ES-I3 (cell line): Measurements from ENCODE around the gene PPP1R3C.

Experiments used
- H3K36me3 ChIP-seq: 2 replicates; pipeline ENCODE4 v1.6.1; 2013; ENCODE audit warnings: mild to moderate bottlenecking, low read length, control low read depth, moderate library complexity; ENCODE audit not compliant: insufficient read depth
- H3K4me1 ChIP-seq: 2 replicates; pipeline ENCODE4 v1.6.1; 2013; ENCODE audit warnings: mild to moderate bottlenecking, control low read depth, low read length; ENCODE audit not compliant: insufficient read depth
- H3K9ac ChIP-seq: 2 replicates; pipeline ENCODE4 v1.6.1; 2013; ENCODE audit warnings: low read depth, mild to moderate bottlenecking, low read length, moderate library complexity
- H3K9me3 ChIP-seq: 2 replicates; pipeline ENCODE4 v1.6.1; 2013; ENCODE audit warnings: mild to moderate bottlenecking, low read length, moderate library complexity; ENCODE audit not compliant: control insufficient read depth, insufficient read depth

Gene PPP1R3C

DNA sequence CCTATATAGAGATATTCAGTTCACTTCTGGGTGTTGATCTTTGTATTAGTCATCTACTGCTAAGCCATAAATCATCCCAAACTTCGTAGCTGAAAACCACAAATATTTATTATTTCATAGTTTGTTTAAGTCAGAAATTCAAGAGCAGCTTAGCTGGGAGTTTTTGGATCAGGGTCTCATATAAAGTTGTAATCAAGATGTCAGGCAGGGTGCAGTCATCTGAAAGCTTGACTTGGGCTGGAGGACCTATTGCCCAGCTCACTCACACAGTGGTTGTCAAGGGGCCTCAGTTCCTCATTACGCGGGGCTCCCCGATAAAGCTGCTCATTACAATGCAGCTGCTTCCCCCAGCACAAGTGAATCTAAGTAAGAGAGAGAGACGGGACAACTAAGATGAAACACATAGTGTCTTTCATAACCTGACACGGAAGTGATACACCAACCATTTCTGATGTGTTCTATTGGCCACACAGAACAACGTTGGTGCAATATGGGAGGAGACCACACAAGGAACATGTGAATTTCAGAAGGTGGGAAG is 15.7 kb downstream of the PPP1R3C start:
- no peak overlapping the region for H3K9ac ChIP-seq
- no peaks in the 10 kb centered on the region; the same call in 1 of the 2 replicates for H3K9me3 ChIP-seq
- no peaks in the 10 kb centered on the region for H3K36me3 ChIP-seq
- H3K4me1 ChIP-seq = no peaks in the 10 kb centered on the region

- Histone ChIP-seq H3K4me1 (no peaks in the 10 kb centered on the region), H3K36me3 (no peaks in the 10 kb centered on the region), H3K9ac (no peak overlapping the region), H3K9me3 (no peaks in the 10 kb centered on the region; the same call in 1 of the 2 replicates)
Measured at GRCh38 chr10:91616137-91616536, 16.7 kb downstream of the PPP1R3C start.

GRCh38 chr10:91614225-91614624 is 18.6 kb downstream of the PPP1R3C start:
- H3K9me3 ChIP-seq = no peaks in the 10 kb centered on the region; the same call in 1 of the 2 replicates
- no peaks in the 10 kb centered on the region for H3K36me3 ChIP-seq
- H3K9ac ChIP-seq = no peak overlapping the region
- no peaks in the 10 kb centered on the region for H3K4me1 ChIP-seq

GRCh38 chr10:91613411-91614187 is 19.3 kb downstream of the PPP1R3C start:
- Histone ChIP-seq H3K36me3 (no peaks in the 10 kb centered on the region), H3K4me1 (no peaks in the 10 kb centered on the region), H3K9me3 (no peaks in the 10 kb centered on the region; the same call in 1 of the 2 replicates), H3K9ac (no peak overlapping the region)

GRCh38 chr10:91610919-91611318 is 22.0 kb downstream of the PPP1R3C start:
- no peak overlapping the region for H3K9ac ChIP-seq
- no peaks in the 10 kb centered on the region for H3K36me3 ChIP-seq
- H3K9me3 ChIP-seq = no peaks in the 10 kb centered on the region; the same call in 1 of the 2 replicates
- H3K4me1 ChIP-seq = no peaks in the 10 kb centered on the region

DNA sequence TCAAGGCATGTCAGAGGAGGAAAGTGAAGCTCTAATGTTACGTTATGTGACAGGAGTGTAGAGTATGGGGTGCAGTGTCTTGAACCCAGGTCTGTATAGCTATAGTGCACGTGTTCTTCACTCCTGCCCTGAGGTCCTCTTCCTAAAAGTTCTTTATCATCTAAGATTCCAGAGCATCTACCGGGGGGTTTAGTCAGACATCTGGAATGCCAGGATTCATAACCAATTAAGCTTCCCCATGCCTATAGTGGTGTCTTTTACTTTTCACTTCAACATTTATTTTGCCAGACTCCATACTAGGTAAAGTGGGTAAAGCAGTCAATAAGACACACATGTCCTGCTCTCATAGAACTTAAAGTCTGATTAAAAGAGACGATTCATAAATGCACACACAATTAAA is 22.4 kb downstream of the PPP1R3C start:
- Histone ChIP-seq H3K9me3 (no peaks in the 10 kb centered on the region), H3K4me1 (no peaks in the 10 kb centered on the region)

DNA sequence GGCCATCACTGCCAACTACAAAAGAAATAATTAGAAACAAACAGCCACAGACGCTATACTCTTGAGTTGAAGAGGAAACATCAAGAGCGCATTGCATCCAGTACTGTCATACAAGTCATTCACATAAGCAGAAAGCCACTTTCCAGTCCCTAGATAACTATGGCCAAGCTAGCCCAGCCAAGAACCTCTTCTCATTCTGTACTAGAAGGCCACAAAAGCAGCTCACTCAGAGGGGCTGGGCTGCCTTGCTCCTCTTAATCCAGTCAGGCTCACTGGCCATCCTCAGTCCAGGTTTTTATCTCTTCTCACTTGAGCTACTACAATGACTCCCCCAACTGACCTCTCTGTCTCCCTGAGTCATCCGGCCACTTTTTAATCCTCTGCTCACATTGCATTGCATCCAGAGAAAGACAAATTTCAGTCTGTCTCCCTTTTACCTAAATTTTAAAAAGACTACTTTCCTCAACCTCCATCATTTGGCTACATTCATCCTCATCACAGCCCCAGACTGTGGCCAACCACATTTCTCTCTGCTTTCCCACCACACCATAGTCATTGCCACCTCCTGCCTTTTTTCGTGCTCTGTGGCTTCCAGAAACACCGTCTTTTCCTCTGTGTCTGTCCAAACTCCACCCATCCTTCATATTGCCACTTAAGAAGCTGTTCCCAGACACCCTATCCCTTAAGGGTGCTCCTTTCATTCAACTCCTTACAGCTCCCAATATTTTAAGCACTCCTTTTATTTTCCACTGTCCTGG is 25.0 kb downstream of the PPP1R3C start:
- no peak overlapping the region for H3K9ac ChIP-seq
- no peaks in the 10 kb centered on the region for H3K9me3 ChIP-seq
- no peaks in the 10 kb centered on the region for H3K36me3 ChIP-seq
- no peaks in the 10 kb centered on the region for H3K4me1 ChIP-seq

More for the DNA sequence above, 22.4 kb downstream of the PPP1R3C start:
- H3K9ac ChIP-seq = no peak overlapping the region
- H3K36me3 ChIP-seq = no peaks in the 10 kb centered on the region

DNA sequence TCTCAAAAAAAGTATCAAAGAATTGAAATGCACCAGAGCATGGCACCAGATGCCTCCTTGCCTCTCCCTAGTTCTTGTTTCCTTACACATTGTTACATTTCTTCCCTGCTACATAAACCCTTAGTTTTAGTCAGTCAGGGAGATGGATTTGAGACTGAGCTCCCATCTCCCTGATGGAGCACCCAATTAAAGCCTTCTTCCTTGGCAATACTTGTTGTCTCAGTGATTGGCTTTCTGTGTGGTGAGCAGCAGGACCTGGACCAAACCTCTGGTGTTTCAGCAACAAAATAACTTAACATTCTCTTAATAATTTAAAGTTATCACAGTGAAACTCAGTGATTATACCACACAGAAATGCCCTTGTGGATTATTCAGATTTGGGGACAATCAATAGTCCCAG is 26.9 kb downstream of the PPP1R3C start:
- H3K4me1 ChIP-seq = no peaks in the 10 kb centered on the region
- no peaks in the 10 kb centered on the region for H3K36me3 ChIP-seq
- H3K9ac ChIP-seq = no peak overlapping the region
- H3K9me3 ChIP-seq = no peaks in the 10 kb centered on the region

DNA sequence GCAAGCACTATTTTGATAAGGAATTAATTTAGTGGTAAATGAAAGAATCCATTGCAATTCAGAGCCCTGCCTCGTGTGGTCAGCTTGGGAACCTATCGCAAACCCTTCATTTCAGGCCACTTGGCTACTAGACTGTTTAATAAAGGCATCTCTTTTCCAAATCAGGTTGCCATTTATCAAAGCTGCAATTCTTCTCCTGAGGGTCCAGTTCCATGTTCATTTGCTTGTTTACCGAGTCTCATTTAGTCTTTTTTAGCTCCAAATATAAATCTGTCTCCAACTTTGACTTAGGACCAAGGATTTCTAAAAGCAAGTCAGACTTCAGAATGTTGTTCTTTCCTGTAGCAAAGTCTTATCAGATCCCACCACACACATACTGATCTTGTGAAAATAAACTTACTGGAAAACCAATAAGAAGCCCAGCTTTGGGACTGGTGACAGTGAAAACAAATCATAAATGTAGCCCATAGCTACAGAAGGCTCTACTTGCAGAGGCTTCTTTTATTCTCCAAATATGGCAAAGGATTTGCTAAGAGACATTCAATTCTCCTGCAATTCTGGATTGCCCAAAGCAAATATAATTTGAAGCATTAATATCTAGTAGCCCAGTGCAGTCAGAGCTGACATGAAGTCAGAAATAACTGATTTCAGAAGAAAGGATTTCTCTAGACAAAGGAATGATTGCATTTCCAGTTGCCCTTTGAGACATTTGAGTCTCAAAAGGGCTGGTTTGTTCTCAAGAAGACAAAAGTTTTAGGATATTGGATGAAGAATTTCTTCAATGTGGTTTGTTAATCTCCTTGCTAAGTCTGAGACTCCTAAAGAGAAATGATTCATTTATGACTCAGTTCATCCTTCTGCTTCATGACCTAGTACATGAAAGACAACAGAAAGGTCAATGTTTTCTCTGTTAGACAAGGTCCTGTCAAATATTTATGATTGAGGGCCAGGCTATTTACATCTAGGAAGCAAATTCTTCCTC is 28.0 kb downstream of the PPP1R3C start:
- no peaks in the 10 kb centered on the region for H3K4me1 ChIP-seq
- H3K9ac ChIP-seq = no peak overlapping the region
- no peaks in the 10 kb centered on the region for H3K36me3 ChIP-seq
- H3K9me3 ChIP-seq = no peaks in the 10 kb centered on the region

DNA sequence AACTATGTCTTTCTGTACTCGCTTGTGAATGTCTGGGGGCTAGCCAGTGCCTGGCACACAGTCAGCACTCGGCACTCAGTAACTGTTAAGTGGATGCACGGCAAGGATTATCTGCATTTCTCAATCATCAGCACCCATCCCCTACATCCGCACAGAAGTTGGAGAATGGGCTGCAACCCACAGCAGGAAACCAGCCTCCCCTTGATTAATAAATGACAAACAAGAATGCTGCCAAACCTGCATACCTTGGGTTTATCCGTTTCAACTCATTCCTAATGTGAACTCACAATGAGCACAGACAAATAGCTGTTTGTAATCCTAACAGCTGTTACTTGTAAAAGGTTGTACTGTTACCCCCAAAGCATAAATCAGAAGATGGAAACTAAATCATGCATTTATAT is 28.9 kb downstream of the PPP1R3C start:
- H3K4me1 ChIP-seq = no peaks in the 10 kb centered on the region
- H3K9ac ChIP-seq = no peak overlapping the region
- no peaks in the 10 kb centered on the region for H3K9me3 ChIP-seq
- no peaks in the 10 kb centered on the region for H3K36me3 ChIP-seq

GRCh38 chr10:91602868-91603568 is 29.9 kb downstream of the PPP1R3C start:
- H3K9ac ChIP-seq = no peak overlapping the region
- H3K36me3 ChIP-seq = no peaks in the 10 kb centered on the region
- no peaks in the 10 kb centered on the region for H3K4me1 ChIP-seq
- H3K9me3 ChIP-seq = no peaks in the 10 kb centered on the region

GRCh38 chr10:91602449-91602848 is 30.4 kb downstream of the PPP1R3C start:
- Histone ChIP-seq H3K9ac (no peak overlapping the region), H3K36me3 (no peaks in the 10 kb centered on the region), H3K4me1 (no peaks in the 10 kb centered on the region), H3K9me3 (no peaks in the 10 kb centered on the region)

- Histone ChIP-seq H3K9me3 (no peaks in the 10 kb centered on the region), H3K36me3 (no peaks in the 10 kb centered on the region), H3K4me1 (no peaks in the 10 kb centered on the region), H3K9ac (no peak overlapping the region)
Measured at GRCh38 chr10:91601212-91601611, 31.7 kb downstream of the PPP1R3C start.
